Right lung (tissue), 5 donors: ENCODE results near the gene ZFC3H1. TPM values are rescaled to one million over a fixed set of nuclear protein-coding genes. Genes with fewer than 3 reads are reported as not detected.

ENCODE experiments used
- DNase-seq, 2 donors: peaks; one replicate each; pipeline ENCODE4 v3.0.0-alpha.2; 2013
- polyA plus RNA-seq, 5 donors: library from polyadenylated mRNA; unstranded; fragments of 120-200 nt; gene quantifications; one replicate each; pipeline versions ENCODE4 v1.2.1 to v1.2.3, GENCODE V29; 2013; ENCODE audit warnings: inconsistent platforms in 1 of 5, low replicate concordance in 1 of 5; ENCODE audit not compliant: insufficient read length in 5 of 5, insufficient read depth in 1 of 5

ZFC3H1 gene
- polyA plus RNA-seq, 5 donors: 60.0 to 93.6 (median 87.6) TPM

DNA sequence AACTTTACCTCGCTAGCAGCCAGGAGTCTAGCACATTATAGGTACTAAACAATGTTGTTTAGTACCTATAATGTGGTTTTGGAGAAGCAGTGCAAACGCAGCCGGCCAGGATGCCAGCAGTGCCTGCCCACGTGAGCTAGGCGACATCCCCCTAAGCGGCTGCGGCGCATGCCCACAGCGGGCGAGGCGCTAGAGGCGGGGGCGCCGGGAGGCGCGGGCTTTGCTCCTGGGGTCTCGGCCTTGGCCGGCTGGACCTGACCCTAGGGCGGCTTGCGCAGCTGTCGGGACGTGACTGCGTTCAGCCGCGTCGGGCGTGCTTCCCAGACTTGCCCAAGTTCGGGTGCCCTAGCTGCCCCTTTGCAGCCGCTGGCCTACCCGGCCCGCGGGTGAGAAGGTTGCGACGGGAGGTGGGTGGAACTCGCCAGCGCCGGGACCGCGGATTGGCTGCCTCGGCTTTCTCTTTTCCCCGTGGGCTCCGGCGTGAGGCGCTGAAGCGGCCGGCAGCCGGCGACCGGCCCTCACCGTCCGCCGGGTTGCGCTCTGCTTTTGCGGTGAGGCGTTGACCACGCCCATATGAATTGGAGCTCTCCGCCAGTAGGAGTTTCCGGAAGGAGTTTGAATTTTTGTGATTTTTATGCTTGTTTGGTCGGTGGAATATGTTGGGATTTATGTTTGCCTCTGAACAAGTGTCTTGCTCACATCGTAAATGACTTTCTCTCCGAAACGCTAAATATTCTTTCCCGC lies 22.4 kb upstream of the ZFC3H1 start, which contains the start of gene TMEM19:
TMEM19 (plus strand) TSS at position 169 of the 744 bp plus-strand sequence. CDS start 599 bp downstream, outside the sequence.
- DNase-seq: peak; percentile 85 to 89

DNA sequence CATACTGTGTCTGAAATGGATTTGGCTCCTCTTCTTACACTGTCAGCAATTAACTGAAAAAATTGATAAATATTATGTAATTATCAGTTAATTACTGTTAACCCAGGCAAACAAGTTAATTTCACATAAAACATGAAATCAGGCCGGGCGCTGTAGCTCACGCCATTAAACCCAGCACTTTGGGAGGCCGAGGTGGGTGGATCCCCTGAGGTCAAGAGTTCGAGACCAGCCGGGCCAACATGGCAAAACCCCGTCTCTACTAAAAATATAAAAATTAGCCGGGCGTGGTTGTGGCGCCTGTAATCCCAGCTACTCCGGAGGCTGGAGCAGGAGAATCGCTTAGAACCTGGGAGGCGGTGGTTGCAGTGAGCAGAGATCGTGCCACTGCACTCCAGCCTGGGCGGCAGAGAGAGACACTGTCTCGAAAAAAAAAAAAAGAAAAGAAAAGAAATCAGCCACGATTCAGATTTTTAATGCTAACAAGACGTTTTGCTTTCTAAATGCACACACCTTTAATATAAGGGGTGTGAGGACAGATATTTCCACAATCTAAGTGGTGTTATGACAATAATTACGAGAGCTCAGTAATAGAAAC lies 21.8 kb upstream of the ZFC3H1 start:
- DNase-seq: no peak

DNA sequence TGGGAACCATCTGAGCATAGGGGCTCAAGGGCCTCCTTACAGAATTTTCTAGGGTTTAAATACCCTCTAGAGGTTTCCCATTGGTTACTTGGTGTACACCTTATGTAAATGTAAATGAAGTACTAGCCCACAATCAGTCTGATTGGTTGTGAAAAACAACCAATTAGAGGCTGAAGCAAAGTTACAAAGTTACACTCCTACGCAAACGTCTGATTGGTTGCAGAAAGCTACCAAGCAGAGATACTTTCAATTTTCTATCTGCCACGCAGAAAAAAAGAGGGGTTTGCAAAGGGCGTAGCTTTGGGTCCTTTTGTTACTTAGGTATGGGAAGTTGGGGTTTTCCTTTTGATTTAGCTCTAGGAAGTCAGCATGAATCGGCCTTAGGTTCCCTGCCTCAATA lies 20.4 kb upstream of the ZFC3H1 start:
- DNase-seq: no peak

DNA sequence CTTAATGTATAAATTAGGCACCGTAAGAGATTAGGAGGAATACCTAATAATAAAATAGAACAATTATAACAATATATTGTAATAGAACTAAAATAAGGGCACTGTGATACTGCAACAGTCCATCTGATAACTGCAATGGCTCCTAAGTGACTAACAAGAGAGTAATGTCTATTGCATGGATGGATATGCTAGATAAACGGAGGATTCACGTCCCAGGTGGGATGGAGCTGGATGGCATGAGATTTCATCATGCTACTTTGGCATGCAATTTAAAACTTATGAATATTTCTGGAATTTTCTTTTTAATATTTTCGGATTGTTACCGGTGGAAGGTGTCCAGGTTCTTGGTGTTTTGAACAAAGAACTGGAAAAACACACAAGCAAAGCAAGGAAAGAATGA lies 20.0 kb upstream of the ZFC3H1 start:
- DNase-seq: no peak

DNA sequence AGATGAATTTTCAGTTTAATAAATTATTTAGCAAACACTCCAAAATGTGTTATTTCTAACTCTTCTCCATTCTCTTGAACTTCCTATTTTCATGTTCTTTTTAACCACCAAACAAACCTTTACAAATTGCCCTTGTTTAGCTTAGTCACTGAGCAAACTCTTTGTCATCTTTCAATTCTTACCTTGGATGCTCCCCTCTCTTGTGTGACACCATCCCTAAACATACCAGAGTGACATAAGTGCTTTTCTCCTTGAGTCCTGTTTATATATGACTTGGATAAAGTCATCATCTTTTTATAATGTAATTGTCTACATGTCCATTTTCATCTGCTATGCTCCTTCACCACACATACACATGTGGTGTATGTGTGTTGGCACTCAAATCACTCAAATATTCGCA lies 18.8 kb upstream of the ZFC3H1 start:
- DNase-seq: no peak

DNA sequence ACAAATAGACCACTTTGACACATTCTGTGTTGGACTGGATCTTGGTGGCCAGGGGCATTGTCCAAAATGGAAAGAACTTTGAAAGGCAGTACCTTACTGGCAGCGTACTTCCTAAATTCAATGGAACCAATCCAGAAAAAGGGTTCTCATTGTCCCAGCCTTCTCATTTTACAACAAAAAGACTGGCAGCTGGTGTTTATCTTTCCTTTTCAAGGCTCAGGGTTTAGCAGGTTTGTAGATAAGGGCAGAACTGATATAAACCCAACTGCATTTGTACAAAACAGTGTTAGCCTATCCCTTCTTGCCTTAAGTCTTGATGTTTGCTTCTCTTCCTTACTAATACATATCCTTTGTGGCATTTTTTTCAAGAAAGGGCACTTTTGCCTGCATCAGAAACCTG lies 8.2 kb upstream of the ZFC3H1 start:
- DNase-seq: no peak

DNA sequence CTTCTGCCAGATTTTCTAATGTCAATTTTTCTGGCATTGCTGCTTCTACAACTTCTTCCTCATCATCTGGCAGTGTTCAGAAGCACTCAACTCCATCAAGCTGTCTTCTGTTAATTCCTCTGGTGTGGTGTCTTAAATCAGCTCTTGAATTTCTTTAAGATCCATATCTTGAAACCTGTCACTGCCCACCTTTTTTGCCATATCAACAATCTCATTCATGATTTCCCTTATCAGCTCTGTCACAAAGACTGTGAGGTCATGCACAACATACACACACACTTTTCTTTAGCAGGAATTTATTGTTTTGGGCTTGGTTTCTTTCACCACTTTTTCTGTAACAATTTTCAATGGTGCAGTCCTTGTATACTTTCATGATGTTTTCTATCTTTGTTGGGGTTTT lies 7.7 kb upstream of the ZFC3H1 start:
- no peak for DNase-seq

DNA sequence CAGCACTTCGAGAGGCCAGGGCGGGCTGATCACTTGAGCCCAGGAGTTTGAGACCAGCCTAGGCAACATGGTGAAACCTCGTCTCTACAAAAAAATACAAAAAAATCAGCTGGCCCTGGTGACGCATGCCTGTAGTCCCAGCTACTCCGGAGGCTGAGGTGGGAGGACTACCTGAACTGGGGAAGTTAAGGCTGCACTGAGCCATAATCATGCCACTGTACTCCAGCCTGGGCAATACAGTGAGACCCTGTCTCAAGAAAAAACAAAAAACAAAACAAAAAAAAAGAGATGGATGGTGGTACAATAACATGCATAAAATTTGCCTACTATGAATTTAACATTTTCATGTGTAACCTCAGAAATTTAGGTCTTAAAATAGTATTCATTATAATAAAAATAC lies 2.6 kb upstream of the ZFC3H1 start:
- DNase-seq: no peak

DNA sequence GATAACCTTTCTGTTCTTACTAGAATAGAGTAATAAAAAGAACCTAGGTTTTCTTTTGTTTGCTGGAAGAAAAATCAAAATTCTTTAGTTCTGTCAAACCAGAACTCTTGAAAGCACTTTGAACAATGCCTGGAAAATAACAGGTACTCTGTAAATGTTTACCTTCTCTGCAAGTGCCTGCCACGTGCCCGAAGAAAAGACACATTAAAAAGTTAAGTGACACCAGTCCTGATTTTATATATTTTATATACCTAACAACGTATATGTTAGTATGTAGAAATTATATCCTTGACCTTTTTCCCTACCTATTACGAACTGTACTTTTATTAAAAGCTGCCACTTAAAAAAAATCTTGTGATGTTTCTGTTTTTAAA lies 1.4 kb upstream of the ZFC3H1 start:
- DNase-seq: no peak

DNA sequence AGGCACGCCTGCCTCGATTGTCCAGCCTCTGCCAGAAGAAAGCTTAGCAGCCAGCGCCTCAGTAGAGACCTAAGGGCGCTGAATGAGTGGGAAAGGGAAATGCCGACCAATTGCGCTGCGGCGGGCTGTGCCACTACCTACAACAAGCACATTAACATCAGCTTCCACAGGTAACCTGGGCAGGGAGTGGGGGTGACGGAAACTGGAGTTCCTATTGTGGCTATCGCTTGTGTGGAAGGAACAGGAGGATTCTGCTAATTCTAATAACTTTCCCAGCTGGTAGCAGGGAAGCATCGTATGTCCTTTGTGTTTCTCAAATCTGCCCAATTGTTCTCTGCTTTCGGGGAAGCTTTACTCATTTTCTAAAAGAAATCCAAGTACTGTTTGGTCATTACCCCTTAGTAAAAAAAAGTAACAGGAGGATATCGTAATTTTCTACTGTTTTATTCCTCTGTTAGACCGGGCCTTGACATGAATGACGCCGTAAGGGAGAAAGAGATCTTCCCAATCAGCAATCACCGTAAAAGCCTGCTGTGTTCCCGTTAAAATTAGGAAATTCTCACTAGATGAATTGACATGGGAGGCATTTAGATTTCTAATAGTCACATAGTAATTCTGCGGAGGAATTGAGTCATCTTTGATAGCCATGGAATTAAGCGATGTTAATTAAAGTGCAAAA lies 902 bp upstream of the ZFC3H1 start:
- no peak for DNase-seq

DNA sequence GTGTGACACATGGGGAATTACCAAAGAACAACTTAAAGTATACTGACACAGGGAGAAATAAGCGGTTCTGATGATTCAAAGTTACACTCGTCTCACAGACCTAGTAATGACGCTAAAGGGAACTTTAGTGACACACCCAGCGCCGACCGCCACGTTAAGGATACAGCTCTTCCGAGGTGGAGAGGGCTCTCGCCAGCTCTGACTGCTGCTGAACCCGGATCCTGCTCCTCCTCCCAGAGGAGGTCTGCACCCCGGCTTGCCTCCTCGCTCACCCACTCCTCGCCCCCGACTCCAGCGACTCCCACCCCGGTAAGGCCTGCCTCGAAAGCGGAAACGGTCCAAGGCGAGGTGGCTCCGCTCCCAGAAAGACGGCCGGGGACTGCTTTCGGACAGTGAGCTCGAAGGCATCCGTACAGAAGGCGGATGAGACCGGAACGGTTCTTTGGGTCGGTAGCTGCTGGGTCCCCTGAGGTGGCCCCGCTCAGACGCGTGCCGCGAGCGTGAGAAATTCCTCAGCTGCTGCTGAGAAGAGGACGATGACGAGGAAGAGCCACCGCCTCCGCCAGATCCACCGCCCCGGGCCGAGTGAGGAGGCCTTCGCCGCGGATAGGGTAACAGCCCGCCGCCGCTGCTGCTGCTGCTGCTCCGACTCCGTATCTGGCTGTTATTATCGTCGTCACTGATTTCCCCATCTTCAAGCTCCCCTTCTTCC lies 643 bp downstream of the ZFC3H1 start:
- DNase-seq: peak; percentile 71 to 76

DNA sequence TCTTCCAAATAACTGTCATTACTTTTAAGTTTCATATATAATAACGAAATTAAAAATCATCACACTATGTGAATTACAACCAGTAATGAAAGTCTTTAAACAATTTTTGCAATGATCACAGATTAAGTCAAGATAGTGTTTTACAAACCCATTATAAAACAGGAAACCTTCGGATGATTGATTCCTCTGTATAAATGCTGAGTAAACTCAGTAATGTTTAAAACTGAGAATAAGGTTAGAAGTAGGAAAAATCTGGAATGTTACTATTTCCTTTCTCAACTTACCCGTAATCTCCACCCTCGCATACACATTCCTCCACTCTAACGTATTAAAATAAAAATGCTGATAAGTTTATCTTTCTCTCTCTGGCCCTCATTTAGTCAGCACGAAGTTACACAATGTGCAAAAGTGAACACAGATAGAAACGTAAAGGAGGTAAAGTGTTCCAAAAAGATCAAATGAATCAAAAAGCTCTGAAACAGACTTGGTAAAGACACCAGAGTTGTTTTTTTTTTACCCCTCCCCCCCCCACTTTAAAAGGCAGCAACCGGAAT lies 1.6 kb downstream of the ZFC3H1 start:
- peak in 1 of 2 donors; percentile 6 for DNase-seq

DNA sequence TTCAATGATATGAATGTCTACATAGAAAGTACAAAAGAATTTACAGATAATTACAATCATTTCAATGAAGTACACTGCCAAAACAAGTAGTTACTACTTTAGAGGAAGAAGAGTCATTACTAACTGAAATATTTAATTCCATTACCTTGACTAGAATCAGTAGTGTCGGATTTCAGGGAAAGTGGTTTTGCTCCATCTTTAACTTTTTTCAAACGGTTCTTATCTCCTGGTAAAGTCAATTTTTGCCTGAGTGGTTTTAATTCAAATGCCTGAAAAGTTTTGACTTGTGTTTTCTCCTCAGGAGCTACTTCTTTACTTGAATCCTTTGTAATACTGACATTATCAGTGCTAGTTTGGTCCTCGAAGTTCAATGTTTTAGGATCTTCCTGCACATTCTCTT lies 6.9 kb downstream of the ZFC3H1 start:
- DNase-seq: no peak

DNA sequence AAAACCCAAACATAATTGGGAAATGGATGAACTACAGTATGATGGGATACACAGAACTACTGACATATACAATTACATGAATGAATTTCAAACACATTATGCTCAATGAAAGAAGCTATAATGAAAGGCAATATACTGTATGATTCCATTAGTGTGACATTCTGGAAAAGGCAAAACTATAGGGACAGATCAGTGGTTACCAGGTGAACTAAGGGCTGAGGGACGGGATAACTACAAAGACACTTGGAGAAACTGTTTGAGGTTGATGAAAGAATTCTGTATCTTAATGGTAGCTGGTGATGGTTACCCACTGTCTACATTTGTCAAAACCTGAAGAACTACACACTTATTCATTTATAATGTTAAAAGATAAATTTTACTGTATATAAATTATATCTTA lies 7.7 kb downstream of the ZFC3H1 start:
- no peak for DNase-seq

DNA sequence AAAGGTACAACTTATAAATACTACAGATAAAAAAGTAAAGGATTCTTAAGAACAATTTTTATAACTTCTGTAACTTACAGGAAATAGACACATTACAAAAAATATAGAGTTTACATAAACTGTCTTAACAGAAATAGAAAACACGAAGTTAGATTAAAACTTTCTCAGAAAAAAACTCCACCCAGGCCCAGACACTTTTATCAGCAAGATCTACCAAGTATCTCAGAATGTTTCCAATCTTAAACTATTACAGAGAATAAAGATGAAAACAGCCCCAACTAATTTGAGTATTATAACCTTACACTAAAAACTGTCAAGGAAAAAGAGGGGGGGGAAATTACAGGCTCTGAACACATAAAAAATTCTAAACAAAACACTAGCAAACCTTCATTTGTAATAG lies 8.2 kb downstream of the ZFC3H1 start:
- no peak for DNase-seq

DNA sequence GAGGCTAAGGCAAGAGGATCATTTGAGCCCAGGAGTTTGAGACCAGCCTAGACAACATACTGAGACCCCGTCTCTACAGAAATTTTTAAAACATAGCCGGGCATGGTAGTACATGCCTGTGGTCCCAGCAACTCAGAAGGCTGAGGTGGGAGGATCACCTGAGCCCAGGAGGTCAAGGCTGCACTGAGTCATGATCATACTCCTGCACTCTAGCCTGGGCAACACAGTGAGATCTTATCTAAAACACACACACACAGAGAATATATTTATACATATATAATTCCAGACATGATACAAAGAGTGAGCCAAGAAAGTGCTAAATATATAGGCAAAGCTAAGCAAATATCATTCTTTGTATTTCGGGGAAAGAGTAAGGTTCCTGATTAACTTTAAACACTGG lies 9.4 kb downstream of the ZFC3H1 start:
- DNase-seq: no peak

DNA sequence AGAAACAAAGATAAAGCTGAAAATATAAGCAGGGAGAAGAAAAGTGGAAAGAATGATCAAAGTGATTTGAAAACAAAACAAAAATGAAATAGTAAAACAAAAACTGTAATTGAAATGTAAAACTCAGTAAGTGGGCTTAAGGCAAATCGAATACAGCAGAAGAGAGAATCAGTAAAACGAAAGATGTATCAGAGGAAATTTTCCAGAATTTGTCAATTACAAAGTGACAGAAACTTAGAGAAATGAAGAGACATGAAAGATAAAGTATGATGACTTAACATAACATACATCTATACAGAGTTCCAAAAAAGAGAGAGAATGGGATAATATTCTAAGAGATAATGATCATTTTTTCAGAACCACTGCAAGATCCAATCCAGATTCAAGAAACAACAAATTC lies 10.5 kb downstream of the ZFC3H1 start:
- DNase-seq: no peak

DNA sequence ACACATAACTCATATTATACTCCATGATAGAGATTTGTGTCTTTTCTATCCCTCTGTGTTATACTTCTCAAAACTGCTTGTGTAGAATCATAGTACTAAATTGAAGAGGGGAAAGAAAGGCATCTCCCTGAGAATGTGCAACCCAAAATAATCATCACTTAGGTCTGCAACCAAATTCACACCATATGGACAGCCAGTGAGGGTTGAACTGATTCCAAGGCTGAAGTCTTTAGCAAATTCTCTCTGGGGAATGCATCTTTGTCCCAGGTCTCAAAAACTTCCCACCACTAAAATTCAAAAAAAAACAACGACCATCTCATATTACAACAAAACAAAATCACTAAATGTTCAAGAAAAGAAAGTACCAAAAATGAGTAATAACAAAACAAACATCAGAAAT lies 11.0 kb downstream of the ZFC3H1 start:
- no peak for DNase-seq

DNA sequence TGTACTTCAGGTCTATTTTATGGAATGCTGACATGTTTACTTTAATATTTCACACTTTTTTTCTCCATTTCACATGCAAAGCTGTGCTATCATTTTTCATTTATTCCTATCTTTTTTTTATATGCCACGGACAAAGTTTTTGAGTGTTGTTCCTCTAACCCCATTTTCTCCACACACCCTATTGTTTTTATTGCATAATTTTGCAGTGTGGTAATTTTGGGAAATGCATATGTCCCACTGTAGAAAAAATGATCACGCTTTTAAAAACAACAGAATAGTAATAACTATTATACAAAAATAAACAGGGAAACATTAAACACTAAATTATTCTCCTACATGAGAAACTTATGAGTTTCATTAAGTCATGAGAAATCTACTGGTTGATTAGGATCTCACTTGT lies 14.2 kb downstream of the ZFC3H1 start:
- no peak for DNase-seq

DNA sequence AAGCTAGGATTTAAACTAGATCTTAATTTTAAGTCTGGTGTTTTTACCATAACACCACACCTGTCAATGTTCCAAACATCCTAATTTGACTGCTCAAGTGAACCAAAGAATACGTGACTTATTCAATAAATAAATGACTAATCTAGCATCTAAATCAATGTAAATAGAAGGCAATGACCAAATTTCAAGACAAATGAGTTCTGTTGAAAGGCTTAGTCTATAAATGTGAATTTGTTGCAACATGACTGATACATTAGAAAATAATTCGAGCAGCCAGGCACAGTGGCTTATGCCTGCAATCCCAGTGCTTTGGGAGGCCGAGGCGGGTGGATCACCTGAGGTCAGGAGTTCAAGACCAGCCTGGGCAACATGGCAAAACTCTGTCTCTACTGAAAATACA lies 15.1 kb downstream of the ZFC3H1 start:
- DNase-seq: no peak

DNA sequence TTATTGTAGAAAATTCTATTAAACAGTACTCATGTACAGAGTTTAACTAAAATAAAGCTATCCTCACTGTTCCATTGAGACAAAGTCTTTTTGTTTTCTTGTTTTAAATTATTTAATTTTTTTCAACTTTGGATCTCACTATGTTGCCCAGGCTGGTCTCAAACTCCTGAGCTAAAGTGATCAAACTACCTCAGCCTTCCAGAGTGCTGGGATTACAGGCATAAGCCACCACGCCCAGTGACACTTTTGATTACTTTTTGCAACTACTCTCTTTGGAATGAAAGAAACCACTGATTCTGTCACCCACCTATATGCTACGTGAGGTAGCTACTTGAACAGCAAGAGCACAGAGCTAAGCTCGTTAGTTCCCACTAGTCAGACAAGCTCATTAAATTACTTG lies 17.1 kb downstream of the ZFC3H1 start:
- DNase-seq: no peak

DNA sequence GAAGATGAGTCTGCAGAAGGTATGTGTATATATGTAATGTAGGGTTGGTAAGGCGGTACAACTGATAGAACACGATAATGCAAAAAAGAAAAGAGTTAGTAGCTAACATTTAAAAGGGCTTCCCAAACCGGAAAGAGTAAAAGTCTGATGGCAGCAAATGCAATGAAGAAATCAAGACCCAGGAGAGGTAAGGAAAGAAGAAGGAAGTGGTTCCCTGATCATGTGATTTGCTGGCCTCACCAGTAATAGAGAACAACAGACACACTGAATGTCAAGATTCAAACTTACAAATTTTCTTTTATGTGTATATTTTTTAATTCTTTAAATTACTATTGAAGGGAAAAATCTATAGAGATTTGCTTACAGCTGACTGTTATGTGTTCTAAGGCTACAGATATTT lies 18.4 kb downstream of the ZFC3H1 start:
- DNase-seq: no peak
